ENCODE results near the gene SRCAP. TPM values are rescaled to one million over a fixed set of nuclear protein-coding genes. Genes with fewer than 3 reads are reported as not detected.

SRCAP gene
- total RNA-seq, 2 donors from 2014 or later = 27.5 to 30.0 TPM

- Histone ChIP-seq H3K9me3 (no peaks in the 10 kb centered on the region), H3K27ac (no peak overlapping the region), H3K4me3 (no peak overlapping the region), H3K4me1 (peaks cover 36% of the 10 kb centered on the region), H3K36me3 (replicated peaks in 1 of 2; ENCODE audit: insufficient read depth in 1 of 2, low read depth in 2 of 2) (peaks cover 0 to 7% of the 10 kb centered on the region in 2 donors), H3K27me3 (no peaks in the 10 kb centered on the region)
- ATAC-seq (no peak), DNase-seq (no peak)
- 66 to 70% methylated on average over 2 of the region's 2 CpGs for WGBS, 2 donors
- intact Hi-C loops (cut with DNase I) = no loop called here
- TF ChIP-seq CTCF (IDR thresholded peaks at IDR 0.05) (no peak), POLR2A (IDR thresholded peaks at IDR 0.05) (no peak)
Observed at GRCh38 chr16:30745082-30745481, 46.1 kb downstream of the SRCAP start.

GRCh38 chr16:30746638-30747175 lies 47.7 kb downstream of the SRCAP start:
- no peak for DNase-seq
- intact Hi-C loops (cut with DNase I) = no loop called here
- Histone ChIP-seq H3K36me3 (replicated peaks in 1 of 2; ENCODE audit: insufficient read depth in 1 of 2, low read depth in 2 of 2) (peaks cover 2 to 7% of the 10 kb centered on the region in 2 donors), H3K27me3 (no peaks in the 10 kb centered on the region), H3K9me3 (no peaks in the 10 kb centered on the region), H3K27ac (peak overlapping the region in 2 of 4 donors; percentile 81 to 91), H3K4me1 (peaks cover 20% of the 10 kb centered on the region), H3K4me3 (no peak overlapping the region)
- no peak for ATAC-seq
- 60 to 62% methylated on average over 9 of the region's 9 CpGs for WGBS, 2 donors
- TF ChIP-seq CTCF (IDR thresholded peaks at IDR 0.05) (no peak), POLR2A (IDR thresholded peaks at IDR 0.05) (no peak)

- TF ChIP-seq CTCF (IDR thresholded peaks at IDR 0.05) (no peak), POLR2A (IDR thresholded peaks at IDR 0.05) (no peak)
- Histone ChIP-seq H3K9me3 (no peaks in the 10 kb centered on the region), H3K36me3 (replicated peaks in 1 of 2; ENCODE audit: insufficient read depth in 1 of 2, low read depth in 2 of 2) (peaks cover 2 to 7% of the 10 kb centered on the region in 2 donors), H3K4me1 (peaks cover 13% of the 10 kb centered on the region), H3K27ac (peak overlapping the region; percentile 40 to 91 (median 69)), H3K27me3 (no peaks in the 10 kb centered on the region), H3K4me3 (no peak overlapping the region)
- 26 to 29% methylated on average over 3 of the region's 3 CpGs for WGBS, 2 donors
- DNase-seq (no peak), ATAC-seq (no peak)
- intact Hi-C loops (cut with DNase I) = no loop called here
Observed at GRCh38 chr16:30747331-30747730, 48.4 kb downstream of the SRCAP start.

- 2 to 4% methylated on average over 15 to 59 of the region's 60 CpGs for WGBS, 2 donors
- Histone ChIP-seq H3K27me3 (no peaks in the 10 kb centered on the region), H3K27ac (peak within 1 kb of the TSS; percentile 56 to 91 (median 69)), H3K9me3 (no peaks in the 10 kb centered on the region), H3K4me1 (peaks cover 12% of the 10 kb centered on the region), H3K36me3 (replicated peaks in 1 of 2; ENCODE audit: insufficient read depth in 1 of 2, low read depth in 2 of 2) (peaks cover 4 to 7% of the 10 kb centered on the region in 2 donors), H3K4me3 (peak within 1 kb of the TSS; percentile 57 to 75)
- peak; percentile 99 for ATAC-seq
- TF ChIP-seq CTCF (IDR thresholded peaks at IDR 0.05) = peak in 1 of 7 experiments; percentile 7
- TF ChIP-seq POLR2A (IDR thresholded peaks at IDR 0.05) = peak; percentile 73 to 92 (median 85)
- intact Hi-C loops (cut with DNase I) = no loop called here
- DNase-seq = peak; percentile 99 to 100 (median 100)
Observed at GRCh38 chr16:30747799-30748633, 49.0 kb downstream of the SRCAP start, which contains the start of gene PHKG2. PHKG2 (plus strand) TSS chr16:30748425; CDS start chr16:30748821, 396 bp downstream.
